Activated CD8-positive, alpha-beta memory T cell treated with anti-CD3 and anti-CD28 coated beads for 24 hours (primary cell): Measurements from ENCODE around the gene PEBP1.
A peak's percentile ranks its signal among the peaks of the same experiment; 100 is the strongest.
"Not testable (repeated sequence)": the region's sequence is repeated elsewhere in the genome, so short reads cannot be mapped to it uniquely, and the experiment has no call there.

Experiments used
- DNase-seq: peaks from one replicate; pipeline ENCODE4 v3.0.0-alpha.2; 2020

The PEBP1 gene

GRCh38 chr12:118135788-118136558, at the start of gene PEBP1:
Gene PEBP1, plus strand, starts transcription at chr12:118136124. Its CDS starts 86 bp downstream, at chr12:118136210.
- DNase-seq = peak; percentile 97

GRCh38 chr12:118089782-118090181, 46.1 kb upstream of the PEBP1 start:
- no peak for DNase-seq

GRCh38 chr12:118094039-118094438, 41.9 kb upstream of the PEBP1 start:
- no peak for DNase-seq

GRCh38 chr12:118098401-118098800, 37.5 kb upstream of the PEBP1 start:
- DNase-seq = no peak

GRCh38 chr12:118098911-118099671, 36.8 kb upstream of the PEBP1 start:
- no peak for DNase-seq

GRCh38 chr12:118101051-118101450, 34.9 kb upstream of the PEBP1 start:
- no peak for DNase-seq

- DNase-seq = no peak
Measured at GRCh38 chr12:118102070-118102469, 33.9 kb upstream of the PEBP1 start.

- DNase-seq = no peak
Measured at GRCh38 chr12:118102609-118103008, 33.3 kb upstream of the PEBP1 start.

GRCh38 chr12:118103201-118103600, 32.7 kb upstream of the PEBP1 start:
- no peak for DNase-seq

GRCh38 chr12:118103601-118104382, 32.1 kb upstream of the PEBP1 start, which contains the start of gene VSIG10:
Gene VSIG10, minus strand, starts transcription at chr12:118104011. Its CDS starts 340 bp downstream, at chr12:118103671.
- DNase-seq = peak; percentile 69

- DNase-seq = no peak
Measured at GRCh38 chr12:118107011-118107410, 28.9 kb upstream of the PEBP1 start.

- no peak for DNase-seq
Measured at GRCh38 chr12:118107694-118108093, 28.2 kb upstream of the PEBP1 start.

GRCh38 chr12:118109088-118109487, 26.8 kb upstream of the PEBP1 start:
- DNase-seq = no peak

GRCh38 chr12:118119449-118119879, 16.5 kb upstream of the PEBP1 start:
- no peak for DNase-seq

- peak; percentile 84 for DNase-seq
Measured at GRCh38 chr12:118120579-118121363, 15.2 kb upstream of the PEBP1 start.

- no peak for DNase-seq
Measured at GRCh38 chr12:118122264-118122663, 13.7 kb upstream of the PEBP1 start.

GRCh38 chr12:118124333-118124874, 11.5 kb upstream of the PEBP1 start:
- no peak for DNase-seq

- DNase-seq = no peak
Measured at GRCh38 chr12:118125743-118126118, 10.2 kb upstream of the PEBP1 start.

- DNase-seq = no peak
Measured at GRCh38 chr12:118126119-118126757, 9.7 kb upstream of the PEBP1 start.

- no peak for DNase-seq
Measured at GRCh38 chr12:118127867-118128266, 8.1 kb upstream of the PEBP1 start.

- not testable (repeated sequence) for DNase-seq
Measured at GRCh38 chr12:118129436-118129835, 6.5 kb upstream of the PEBP1 start.
